MM.1S (cell line): Measurements from ENCODE around the gene NIPSNAP2.

ENCODE experiments used
- EZH2 ChIP-seq: fragments of 300-600 bp; sonication (generic); optimal IDR thresholded peaks from 2 replicates; pipeline ENCODE3; 2017; ENCODE audit warnings: low read depth, mild to moderate bottlenecking, antibody characterized with exemption, low read length, mixed read lengths
- TF ChIP-seq, protein P1 (sequence below): fragments of 300-600 bp; sonication (generic); IDR thresholded peaks from 2 replicates; pipeline ENCODE4 v1.5.1; 2016; ENCODE audit warnings: antibody characterized with exemption, low read length, mixed read lengths

DNA sequence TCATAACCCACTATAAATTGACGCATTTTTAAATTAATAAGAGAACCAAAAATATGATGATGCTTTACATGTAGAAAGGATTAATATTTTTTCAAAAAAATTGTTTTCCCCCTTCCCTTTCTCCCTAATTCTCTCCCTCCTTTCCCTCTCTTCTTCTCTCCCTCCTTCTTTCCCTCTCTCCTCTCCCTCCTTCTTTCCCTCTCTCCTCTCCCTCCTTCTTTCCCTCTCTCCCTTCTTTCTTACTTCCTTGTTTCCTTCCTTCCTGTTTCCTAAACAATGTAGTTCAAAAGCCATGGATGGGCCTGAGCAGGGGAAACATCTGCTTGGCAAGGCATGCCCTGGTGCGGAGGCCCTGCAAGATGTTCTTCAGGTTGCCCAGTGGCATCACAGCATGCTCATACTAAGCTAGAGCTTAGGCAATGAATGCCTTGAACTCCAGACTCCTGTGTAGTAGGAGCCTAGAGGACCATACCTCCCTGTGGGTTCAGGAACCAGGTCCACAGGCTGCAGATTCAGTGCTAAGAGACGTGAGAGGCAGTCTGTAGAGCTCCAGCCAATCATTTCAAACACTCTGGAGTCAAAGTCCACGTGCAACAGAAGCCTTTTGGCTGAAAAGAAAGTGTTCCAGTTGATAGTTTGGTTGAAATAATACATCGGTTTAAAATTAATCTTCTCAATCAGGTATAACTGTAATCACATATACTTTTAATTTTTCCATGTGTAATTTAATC is 32.8 kb upstream of the NIPSNAP2 start:
- TF ChIP-seq, protein P1, sequence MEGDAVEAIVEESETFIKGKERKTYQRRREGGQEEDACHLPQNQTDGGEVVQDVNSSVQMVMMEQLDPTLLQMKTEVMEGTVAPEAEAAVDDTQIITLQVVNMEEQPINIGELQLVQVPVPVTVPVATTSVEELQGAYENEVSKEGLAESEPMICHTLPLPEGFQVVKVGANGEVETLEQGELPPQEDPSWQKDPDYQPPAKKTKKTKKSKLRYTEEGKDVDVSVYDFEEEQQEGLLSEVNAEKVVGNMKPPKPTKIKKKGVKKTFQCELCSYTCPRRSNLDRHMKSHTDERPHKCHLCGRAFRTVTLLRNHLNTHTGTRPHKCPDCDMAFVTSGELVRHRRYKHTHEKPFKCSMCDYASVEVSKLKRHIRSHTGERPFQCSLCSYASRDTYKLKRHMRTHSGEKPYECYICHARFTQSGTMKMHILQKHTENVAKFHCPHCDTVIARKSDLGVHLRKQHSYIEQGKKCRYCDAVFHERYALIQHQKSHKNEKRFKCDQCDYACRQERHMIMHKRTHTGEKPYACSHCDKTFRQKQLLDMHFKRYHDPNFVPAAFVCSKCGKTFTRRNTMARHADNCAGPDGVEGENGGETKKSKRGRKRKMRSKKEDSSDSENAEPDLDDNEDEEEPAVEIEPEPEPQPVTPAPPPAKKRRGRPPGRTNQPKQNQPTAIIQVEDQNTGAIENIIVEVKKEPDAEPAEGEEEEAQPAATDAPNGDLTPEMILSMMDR, result no peak
- TF ChIP-seq EZH2, result no peak
